IPS-11a (cell line): ENCODE measurements around the gene FOXJ2.
"Not testable (repeated sequence)": the region's sequence is repeated elsewhere in the genome, so short reads cannot be mapped to it uniquely, and the experiment has no call there.

ENCODE experiments used
- H3K4me3 ChIP-seq: one replicate; pipeline ENCODE4 v1.5.1; 2013; ENCODE audit warnings: low read depth, low read length, control low read depth

The FOXJ2 gene

DNA sequence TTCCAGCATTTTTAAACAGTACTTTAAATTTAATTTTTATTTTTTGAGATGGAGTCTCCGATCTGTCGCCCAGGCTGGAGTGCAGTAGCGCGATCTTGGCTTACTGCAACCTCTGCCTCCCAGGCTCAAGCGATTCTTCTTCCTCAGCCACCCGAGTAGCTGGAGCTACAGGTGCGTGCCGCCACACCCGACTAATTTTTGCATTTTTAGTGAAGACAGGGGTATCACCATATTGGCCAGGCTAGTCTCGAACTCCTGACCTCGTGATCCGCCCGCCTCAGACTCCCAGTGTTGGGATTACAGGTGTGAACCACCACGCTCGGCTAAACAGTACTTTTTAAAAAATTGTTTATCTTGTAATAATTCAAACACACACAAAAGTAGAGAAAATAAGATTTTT, 4.2 kb upstream of the FOXJ2 start:
- H3K4me3 ChIP-seq: no peak overlapping the region

DNA sequence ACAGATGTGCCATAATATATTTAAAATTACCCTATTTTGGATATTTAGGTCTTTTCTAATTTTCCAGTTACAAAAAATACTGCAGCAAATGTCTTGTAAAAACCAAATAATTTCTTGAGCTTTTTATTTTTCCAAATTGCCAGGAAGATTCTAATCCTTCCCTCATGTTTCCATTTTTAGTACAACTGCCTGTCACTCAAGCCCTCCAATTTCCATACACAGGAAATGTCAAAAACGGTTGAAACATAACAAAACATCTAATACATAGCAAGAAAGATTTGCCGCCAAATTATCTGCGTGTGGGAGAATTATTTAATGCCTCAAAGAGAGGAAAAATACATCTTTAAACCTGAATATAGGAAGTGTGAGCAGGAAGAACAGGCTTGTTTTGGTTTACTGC, 2.3 kb upstream of the FOXJ2 start:
- no peak overlapping the region for H3K4me3 ChIP-seq

DNA sequence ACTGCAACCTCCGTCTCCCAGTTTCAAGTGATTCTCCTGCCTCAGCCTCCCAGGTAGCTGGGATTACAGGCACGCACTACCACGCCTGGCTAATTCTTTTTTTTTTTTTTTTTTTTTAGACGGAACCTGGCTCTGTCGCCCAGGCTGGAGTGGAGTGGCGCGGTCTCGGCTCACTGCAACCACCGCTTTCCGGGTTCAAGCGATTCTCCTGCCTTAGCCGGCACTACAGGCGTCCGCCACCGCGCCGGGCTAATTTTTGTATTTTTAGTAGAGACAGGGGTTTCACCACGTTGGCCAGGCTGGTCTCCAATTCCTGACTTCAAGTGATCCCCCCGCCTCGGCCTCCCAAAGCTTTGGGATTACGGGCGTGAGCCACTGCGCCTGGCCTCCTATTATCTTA, 1.5 kb upstream of the FOXJ2 start:
- not testable (repeated sequence) for H3K4me3 ChIP-seq

- H3K4me3 ChIP-seq: peak overlapping the region; percentile 61
Measured at GRCh38 chr12:8031872-8032241, 659 bp upstream of the FOXJ2 start.

- H3K4me3 ChIP-seq: peak overlapping the region; percentile 79
Measured at GRCh38 chr12:8033153-8034044, 883 bp downstream of the FOXJ2 start.

DNA sequence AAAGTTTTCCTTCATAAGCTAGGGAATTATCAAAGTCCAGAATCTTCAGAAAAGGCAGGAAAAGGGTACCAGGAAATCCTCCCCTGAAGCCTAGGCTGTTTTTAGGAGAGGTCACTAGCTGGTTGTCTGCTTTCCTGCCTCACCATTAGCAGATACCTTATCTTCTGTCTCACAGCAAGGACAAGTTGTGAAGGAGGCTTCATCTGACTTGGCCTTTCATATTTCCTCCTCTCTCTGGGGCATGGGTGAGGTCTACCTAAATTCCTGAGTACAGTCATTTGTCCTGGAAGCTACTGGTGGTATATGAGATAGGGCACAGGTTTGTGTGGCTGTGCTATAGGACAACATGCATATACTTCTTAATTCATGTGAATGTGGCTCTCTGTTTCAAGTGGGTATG, 2.3 kb downstream of the FOXJ2 start:
- no peak overlapping the region for H3K4me3 ChIP-seq

GRCh38 chr12:8035440-8036010, 3.0 kb downstream of the FOXJ2 start:
- no peak overlapping the region for H3K4me3 ChIP-seq

GRCh38 chr12:8036346-8036745, 3.8 kb downstream of the FOXJ2 start:
- no peak overlapping the region for H3K4me3 ChIP-seq

- no peak overlapping the region for H3K4me3 ChIP-seq
Measured at GRCh38 chr12:8037046-8037663, 4.6 kb downstream of the FOXJ2 start.

DNA sequence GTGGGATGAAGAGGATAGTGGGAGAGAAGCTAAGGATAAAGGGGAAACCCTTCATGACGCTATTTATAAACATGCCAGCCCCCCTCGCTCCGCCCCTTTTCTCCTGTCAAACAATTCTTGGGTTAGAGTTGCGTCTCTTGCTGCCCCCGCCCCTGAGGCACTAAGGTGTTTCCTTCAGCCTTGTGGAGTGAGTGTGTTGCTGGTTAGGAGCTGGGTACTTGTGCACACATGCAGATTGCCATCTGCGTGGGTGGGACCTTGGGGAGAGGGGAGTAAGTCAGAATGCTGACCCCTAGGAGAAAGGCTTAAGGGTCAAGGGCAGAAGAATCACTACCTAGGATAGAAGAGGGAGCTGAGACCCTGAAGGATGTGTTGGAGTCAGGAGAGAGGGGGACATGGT, 5.4 kb downstream of the FOXJ2 start:
- H3K4me3 ChIP-seq: no peak overlapping the region

- H3K4me3 ChIP-seq: no peak overlapping the region
Measured at GRCh38 chr12:8038659-8039114, 6.2 kb downstream of the FOXJ2 start.

DNA sequence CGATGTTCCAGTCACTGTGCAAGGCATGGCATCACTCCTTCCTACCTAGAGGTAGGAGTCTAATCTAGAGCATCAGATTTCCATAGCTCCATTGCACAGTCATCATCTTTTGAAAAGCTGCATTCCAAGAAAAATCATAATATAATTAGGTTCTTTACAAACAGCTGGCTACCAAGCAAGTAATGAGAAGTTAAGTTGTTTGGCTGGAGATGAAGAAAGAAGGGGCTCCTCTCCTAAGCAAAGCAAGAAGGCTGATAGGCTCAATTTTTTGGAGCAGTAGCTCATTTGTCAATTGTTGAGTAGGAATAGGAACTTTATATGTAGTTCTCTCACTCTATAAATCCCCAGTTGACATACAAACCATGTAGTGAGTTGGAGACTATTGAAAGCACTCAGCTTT, 8.3 kb downstream of the FOXJ2 start:
- no peak overlapping the region for H3K4me3 ChIP-seq

- no peak overlapping the region for H3K4me3 ChIP-seq
Measured at GRCh38 chr12:8045952-8046944, 13.7 kb downstream of the FOXJ2 start.

DNA sequence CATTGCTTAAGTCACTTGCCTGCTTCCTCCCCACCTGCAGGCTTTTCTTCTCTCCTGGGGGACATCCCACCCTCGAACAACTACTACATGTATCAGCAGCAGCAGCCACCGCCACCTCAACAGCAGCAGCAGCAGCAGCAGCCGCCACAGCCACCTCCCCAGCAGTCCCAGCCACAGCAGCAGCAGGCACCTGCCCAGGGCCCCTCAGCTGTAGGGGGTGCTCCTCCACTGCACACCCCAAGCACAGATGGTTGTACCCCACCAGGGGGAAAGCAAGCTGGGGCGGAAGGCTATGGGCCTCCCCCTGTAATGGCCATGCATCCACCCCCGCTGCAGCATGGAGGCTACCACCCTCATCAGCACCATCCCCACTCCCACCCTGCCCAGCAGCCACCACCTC, 15.3 kb downstream of the FOXJ2 start:
- H3K4me3 ChIP-seq: no peak overlapping the region

DNA sequence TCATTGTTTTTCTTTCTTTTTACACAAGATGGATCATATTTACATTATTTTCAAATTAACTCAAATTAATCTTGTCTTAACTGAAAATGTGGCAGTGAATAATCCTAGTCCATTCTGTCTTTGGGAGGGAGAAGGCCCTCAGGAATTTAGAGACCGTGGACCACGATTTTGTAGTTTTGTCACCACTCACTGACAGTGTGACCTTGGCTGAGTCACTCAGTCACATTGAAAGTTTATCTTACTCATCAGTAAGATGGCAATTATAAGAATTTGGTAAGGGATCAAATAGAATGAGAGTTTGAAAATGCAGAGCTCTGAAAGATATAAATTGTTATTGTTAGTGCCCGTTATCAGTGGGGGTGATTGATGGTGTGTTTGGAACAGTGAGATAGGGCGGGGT, 16.4 kb downstream of the FOXJ2 start:
- H3K4me3 ChIP-seq: no peak overlapping the region

- H3K4me3 ChIP-seq: no peak overlapping the region
Measured at GRCh38 chr12:8050600-8051250, 18.2 kb downstream of the FOXJ2 start.

- H3K4me3 ChIP-seq: no peak overlapping the region
Measured at GRCh38 chr12:8052679-8053078, 20.2 kb downstream of the FOXJ2 start.

DNA sequence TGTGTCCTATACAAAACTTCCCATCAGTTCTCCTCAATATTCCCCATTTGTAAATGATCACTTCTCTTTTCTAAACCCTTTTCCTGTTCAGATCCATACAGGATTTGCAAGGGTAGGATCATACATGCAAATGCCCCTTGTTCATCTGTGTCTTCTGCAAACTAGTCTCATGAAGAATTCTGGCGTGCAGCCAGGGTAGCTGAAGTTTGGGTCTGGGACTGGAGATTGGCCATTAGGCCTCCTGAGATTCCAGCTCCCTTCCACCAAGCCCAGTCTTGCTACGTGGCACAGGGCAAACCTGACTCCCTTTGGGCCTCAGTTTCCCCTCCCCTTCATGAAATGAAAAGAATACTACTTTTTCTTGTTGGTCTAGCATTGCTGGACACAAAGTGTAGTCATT, 22.3 kb downstream of the FOXJ2 start:
- H3K4me3 ChIP-seq: no peak overlapping the region

- H3K4me3 ChIP-seq: no peak overlapping the region
Measured at GRCh38 chr12:8057306-8057705, 24.8 kb downstream of the FOXJ2 start.

GRCh38 chr12:8057839-8058238, 25.3 kb downstream of the FOXJ2 start:
- H3K4me3 ChIP-seq: no peak overlapping the region
